GM12878 (cell line): ENCODE measurements around the gene ABL1. TPM values are rescaled to one million over a fixed set of nuclear protein-coding genes. Genes with fewer than 3 reads are reported as not detected.

ENCODE experiments used
- ATAC-seq: fragments of 200-7000 bp; cut with Tn5 transposase; 3 replicates; pipeline ENCODE4 v1.9.1; 2020; ENCODE audit warnings: mild to moderate bottlenecking, moderate library complexity
- BruUV-seq: library from RNA; stranded (reverse); fragments of 400-500 nt; replicated peaks from 2 replicates; lab custom pipeline; 2021; lab: Mats Ljungman, UMichigan
- CTCF ChIA-PET: fragments of 300-600 bp; sonication (Branson Sonifier 250); formaldehyde crosslinking; extraction: SDS; loops from one replicate; lab custom pipeline; 2021; ENCODE audit warnings: inconsistent platforms; lab: Yijun Ruan, JAX
- POLR2A ChIA-PET: fragments of 350-600 bp; formaldehyde crosslinking; extraction: SDS; loops from one replicate; lab custom pipeline; 2021; ENCODE audit warnings: inconsistent platforms; lab: Charles Lee
- RAD21 ChIA-PET: fragments of 300-600 bp; sonication (Branson Sonifier 250); formaldehyde crosslinking; loops from one replicate; lab custom pipeline; 2023; ENCODE audit warnings: antibody characterized with exemption; ENCODE audit not compliant: unreplicated experiment; lab: Charles Lee
- SMC1A ChIA-PET: fragments of 300-600 bp; sonication (Branson Sonifier 250); formaldehyde crosslinking; loops from one replicate; lab custom pipeline; 2023; ENCODE audit not compliant: unreplicated experiment, uncharacterized antibody; lab: Charles Lee
- DNase-seq: peaks from one replicate; pipeline ENCODE4 v3.0.0-alpha.2; 2011; ENCODE audit warnings: low read depth, low spot score
- FAIRE-seq: peaks from 3 replicates; lab custom pipeline; 2011; peaks lifted over from hg19 to GRCh38; lab: Jason Lieb, UNC
- H2AFZ ChIP-seq: 2 replicates; pipeline ENCODE4 v1.6.0; 2011; ENCODE audit warnings: low read depth, low read length, control low read depth; ENCODE audit not compliant: control insufficient read depth
- H3K27ac ChIP-seq: 2 replicates; pipeline ENCODE4 v1.5.1; 2011; ENCODE audit warnings: control low read depth; ENCODE audit not compliant: control insufficient read depth, insufficient read depth
- H3K27me3 ChIP-seq, 2 experiments: replicated peaks in 1 of 2; 2 replicates each; pipeline versions ENCODE4 v1.6.0 to v1.6.1; 2011; ENCODE audit warnings: low read length in 1 of 2; ENCODE audit not compliant: control insufficient read depth in 2 of 2, insufficient read depth in 2 of 2
- H3K36me3 ChIP-seq, 2 experiments: 2 replicates each; pipeline ENCODE4 v1.5.1; 2011; ENCODE audit warnings: low read length in 1 of 2; ENCODE audit not compliant: control insufficient read depth in 2 of 2, insufficient read depth in 2 of 2
- H3K4me1 ChIP-seq: 2 replicates; pipeline ENCODE4 v1.6.1; 2011; ENCODE audit warnings: mild to moderate bottlenecking, low read length, moderate library complexity, mixed read lengths; ENCODE audit not compliant: control insufficient read depth, insufficient read depth
- H3K4me2 ChIP-seq: 2 replicates; pipeline ENCODE4 v1.6.0; 2011; ENCODE audit warnings: control low read depth; ENCODE audit not compliant: control insufficient read depth, insufficient read depth
- H3K4me3 ChIP-seq: fragments of 200-600 bp; sonication (generic); 2 replicates; pipeline ENCODE4 v1.5.1; 2016
- H3K79me2 ChIP-seq: 2 replicates; pipeline ENCODE4 v1.6.0; 2011; ENCODE audit warnings: low read length; ENCODE audit not compliant: control insufficient read depth, insufficient read depth
- H3K9ac ChIP-seq: 2 replicates; pipeline ENCODE4 v1.8.0; 2011; ENCODE audit warnings: low read length, control low read depth, mixed read lengths; ENCODE audit not compliant: control insufficient read depth, insufficient read depth
- H3K9me3 ChIP-seq: replicated peaks from 3 replicates; pipeline ENCODE4 v1.5.1; 2011; ENCODE audit warnings: mild to moderate bottlenecking, low read length; ENCODE audit not compliant: control insufficient read depth, insufficient read depth
- H4K20me1 ChIP-seq: 2 replicates; pipeline ENCODE4 v1.6.0; 2011; ENCODE audit not compliant: control insufficient read depth, insufficient read depth
- BRCA1 ChIP-seq: IDR thresholded peaks from 2 replicates; pipeline ENCODE4 v1.6.1; 2011; ENCODE audit warnings: low read depth, low read length, improper control_type of control experiment
- FOS ChIP-seq: IDR thresholded peaks from 3 replicates; pipeline ENCODE4 v1.6.1; 2011; ENCODE audit warnings: borderline replicate concordance; ENCODE audit not compliant: insufficient read length; ENCODE audit errors: extremely low read depth
- IKZF2 ChIP-seq, 2 experiments: fragments of 450-650 bp; IDR thresholded peaks; 2 replicates each; pipeline ENCODE4 v1.6.1; 2017; ENCODE audit warnings: mild to moderate bottlenecking in 2 of 2, moderate library complexity in 2 of 2
- MTA3 ChIP-seq: IDR thresholded peaks from 2 replicates; pipeline ENCODE4 v1.6.1; 2012; ENCODE audit warnings: low read length, inconsistent platforms, borderline replicate concordance
- NBN ChIP-seq: fragments of 450-650 bp; IDR thresholded peaks from 2 replicates; pipeline ENCODE4 v1.6.1; 2016
- NR2C1 ChIP-seq: fragments of 450-650 bp; IDR thresholded peaks from 2 replicates; pipeline ENCODE4 v1.6.1; 2017; ENCODE audit warnings: antibody characterized with exemption, mild to moderate bottlenecking, moderate library complexity
- POLR2A ChIP-seq: IDR thresholded peaks from 2 replicates; pipeline ENCODE4 v1.6.1; 2011; ENCODE audit warnings: low read depth, mild to moderate bottlenecking, low read length
- POLR2AphosphoS5 ChIP-seq: IDR thresholded peaks from 2 replicates; pipeline ENCODE4 v1.6.1; 2011; ENCODE audit warnings: mild to moderate bottlenecking, low read length, inconsistent platforms
- SMAD1 ChIP-seq: fragments of 450-650 bp; IDR thresholded peaks from 2 replicates; pipeline ENCODE4 v1.6.1; 2018; ENCODE audit warnings: mild to moderate bottlenecking, low read depth; ENCODE audit not compliant: partially characterized antibody
- SREBF2 ChIP-seq: IDR thresholded peaks from 2 replicates; pipeline ENCODE4 v1.6.1; 2012; ENCODE audit warnings: mild to moderate bottlenecking, low read length
- STAT3 ChIP-seq: IDR thresholded peaks from 2 replicates; pipeline ENCODE4 v1.6.1; 2011; ENCODE audit warnings: low read depth, low read length, improper control_type of control experiment
- ZNF217 ChIP-seq: fragments of 450-650 bp; IDR thresholded peaks from 2 replicates; pipeline ENCODE4 v1.6.1; 2017; ENCODE audit warnings: antibody characterized with exemption, mild to moderate bottlenecking
- ZNF384 ChIP-seq: IDR thresholded peaks from 2 replicates; pipeline ENCODE4 v1.6.1; 2012; ENCODE audit warnings: low read depth, mild to moderate bottlenecking, low read length, improper control_type of control experiment, borderline replicate concordance
- WGBS: methylation state at CpG from one replicate; pipeline ENCODE4 v1.1.6; 2016; ENCODE audit warnings: low lambda C conversion rate; ENCODE audit not compliant: insufficient replicate concordance, insufficient coverage; ENCODE audit errors: missing lambda C conversion rate; 5-methylcytosine and 5-hydroxymethylcytosine counted together
- in situ Hi-C: fragments of 300-500 bp; cut with MboI; formaldehyde crosslinking; loops from 9 replicates; pipeline ENCODE4 v1.14.3; 2018; ENCODE audit warnings: mixed read lengths
- intact Hi-C: fragments of 100-400 bp; cut with micrococcal nuclease; formaldehyde crosslinking; loops from one replicate; pipeline ENCODE4 v1.14.2; 2022; ENCODE audit not compliant: unreplicated experiment
- polyA plus RNA-seq, 11 experiments: library from polyadenylated mRNA; depleted of rRNA in 4 of 11; unstranded in 6 of 11; stranded (reverse) in 5 of 11; fragments of >200 nt; fragmentation: Nextera tagmentation in 4 of 11; fragmentation: Illumina TruSeq in 1 of 11; extraction: Ambion mirVana in 4 of 11; extraction: Trizol in 1 of 11; gene quantifications; 1 replicate in 1 of 11; 2 replicates in 10 of 11; pipeline versions ENCODE4 v1.2.1 to v1.2.3, GENCODE V29; 2011 to 2016; ENCODE audit warnings: inconsistent platforms in 2 of 11, missing spikeins in 2 of 11, low read depth in 1 of 11
- total RNA-seq, 4 experiments: library from RNA; depleted of rRNA in 3 of 4; stranded (reverse); fragments of >200 nt in 3 of 4; fragmentation: Illumina TruSeq in 1 of 4; extraction: Trizol in 1 of 4; gene quantifications; 2 replicates each; pipeline versions ENCODE4 v1.2.1 to v1.2.3, GENCODE V29; 2013 to 2021
- TF ChIP-seq, protein P1 (sequence below): fragments of 150-350 bp; IDR thresholded peaks from 2 replicates; pipeline ENCODE4 v1.6.1; 2014; ENCODE audit warnings: mild to moderate bottlenecking, low read depth, low read length
- TF ChIP-seq, protein P2 (sequence below): fragments of 450-650 bp; IDR thresholded peaks from 2 replicates; pipeline ENCODE4 v1.6.1; 2016; ENCODE audit warnings: mild to moderate bottlenecking

ABL1 gene
- total and polyA plus RNA-seq, 10 of the 15 experiments (the other 5 are each of a cell fraction or from before 2014, with no cell fraction given), result 0.79 to 51.5 (median 16.3) TPM

GRCh38 chr9:130896233-130897014 lies 61.4 kb downstream of the ABL1 start, which contains the start of gene QRFP:
QRFP (minus strand) TSS chr9:130896812; CDS start chr9:130893838, 2,974 bp downstream.
- Histone ChIP-seq H3K36me3 (peaks cover 0 to 2% of the 10 kb centered on the region in 2 experiments; a peak in 1 of 4 replicates), H3K4me1 (no peaks in the 10 kb centered on the region), H3K9me3 (no peaks in the 10 kb centered on the region), H2AFZ (no peak within 1 kb of the TSS)
- POLR2A ChIA-PET, result no interaction called here
- CTCF ChIA-PET, result no interaction called here
- no peak; the same call in 2 of the 3 replicates for ATAC-seq
- TF ChIP-seq, protein P1, sequence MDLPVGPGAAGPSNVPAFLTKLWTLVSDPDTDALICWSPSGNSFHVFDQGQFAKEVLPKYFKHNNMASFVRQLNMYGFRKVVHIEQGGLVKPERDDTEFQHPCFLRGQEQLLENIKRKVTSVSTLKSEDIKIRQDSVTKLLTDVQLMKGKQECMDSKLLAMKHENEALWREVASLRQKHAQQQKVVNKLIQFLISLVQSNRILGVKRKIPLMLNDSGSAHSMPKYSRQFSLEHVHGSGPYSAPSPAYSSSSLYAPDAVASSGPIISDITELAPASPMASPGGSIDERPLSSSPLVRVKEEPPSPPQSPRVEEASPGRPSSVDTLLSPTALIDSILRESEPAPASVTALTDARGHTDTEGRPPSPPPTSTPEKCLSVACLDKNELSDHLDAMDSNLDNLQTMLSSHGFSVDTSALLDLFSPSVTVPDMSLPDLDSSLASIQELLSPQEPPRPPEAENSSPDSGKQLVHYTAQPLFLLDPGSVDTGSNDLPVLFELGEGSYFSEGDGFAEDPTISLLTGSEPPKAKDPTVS, result no peak
- TF ChIP-seq, all 136 proteins: peak for 0
- no peak within 1 kb of the TSS for H3K4me2 ChIP-seq
- RAD21 ChIA-PET, result no interaction called here
- no peak within 1 kb of the TSS for H3K4me3 ChIP-seq
- FAIRE-seq (no peak), DNase-seq (no peak)
- H4K20me1 ChIP-seq, result no peaks in the 10 kb centered on the region
- no peaks in the 10 kb centered on the region; a peak in 1 of 4 replicates for H3K27me3 ChIP-seq
- 68% methylated on average over 27 of the region's 27 CpGs for WGBS
- no TSS peak for BruUV-seq
- in situ Hi-C loops, result no loop called here
- intact Hi-C loops, result no loop called here
- H3K9ac ChIP-seq, result no peak within 1 kb of the TSS
- no peak within 1 kb of the TSS for H3K27ac ChIP-seq
- H3K79me2 ChIP-seq, result no peaks in the 10 kb centered on the region
- SMC1A ChIA-PET, result no interaction called here

DNA sequence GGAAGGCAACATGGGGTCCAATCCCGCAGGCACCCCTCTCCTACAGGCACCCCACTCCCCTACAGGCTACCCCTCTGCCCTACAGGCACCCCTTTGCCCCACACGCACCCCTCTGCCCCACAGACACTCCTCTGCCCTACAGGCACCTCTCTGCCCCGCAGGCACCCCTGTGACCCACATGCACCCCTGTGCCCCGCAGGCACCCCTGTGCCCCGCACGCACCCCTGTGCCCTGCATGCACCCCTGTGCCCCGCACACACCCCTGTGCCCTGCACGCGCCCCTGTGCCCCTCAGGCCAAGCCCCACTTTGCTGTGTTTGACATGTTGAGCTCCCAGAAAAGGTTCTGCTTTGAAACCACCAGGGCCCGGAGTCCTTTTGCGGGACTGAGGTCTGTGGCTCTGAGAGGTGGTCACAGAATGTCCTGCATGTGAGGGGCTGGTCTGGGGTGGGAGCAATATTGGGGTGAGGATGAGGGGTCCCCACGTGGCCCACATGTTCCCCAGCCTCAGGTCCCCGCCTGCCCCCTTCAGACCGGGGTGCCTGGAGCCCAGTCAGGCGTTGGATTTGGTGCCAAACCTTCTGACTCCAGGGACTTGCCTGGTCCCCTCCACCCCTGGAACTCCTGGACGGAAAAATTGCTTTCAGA lies 62.2 kb downstream of the ABL1 start:
- in situ Hi-C loops, result no loop called here
- POLR2A ChIA-PET, result no interaction called here
- SMC1A ChIA-PET, result no interaction called here
- TF ChIP-seq NBN (no peak), STAT3 (no peak), ZNF384 (no peak), POLR2AphosphoS5 (no peak), SMAD1 (no peak), BRCA1 (no peak), ZNF217 (no peak), FOS (no peak), SREBF2 (no peak), POLR2A (no peak), IKZF2 (IDR thresholded peaks at IDR 0.05) (no peak), MTA3 (no peak), NR2C1 (no peak)
- TF ChIP-seq, protein P2, sequence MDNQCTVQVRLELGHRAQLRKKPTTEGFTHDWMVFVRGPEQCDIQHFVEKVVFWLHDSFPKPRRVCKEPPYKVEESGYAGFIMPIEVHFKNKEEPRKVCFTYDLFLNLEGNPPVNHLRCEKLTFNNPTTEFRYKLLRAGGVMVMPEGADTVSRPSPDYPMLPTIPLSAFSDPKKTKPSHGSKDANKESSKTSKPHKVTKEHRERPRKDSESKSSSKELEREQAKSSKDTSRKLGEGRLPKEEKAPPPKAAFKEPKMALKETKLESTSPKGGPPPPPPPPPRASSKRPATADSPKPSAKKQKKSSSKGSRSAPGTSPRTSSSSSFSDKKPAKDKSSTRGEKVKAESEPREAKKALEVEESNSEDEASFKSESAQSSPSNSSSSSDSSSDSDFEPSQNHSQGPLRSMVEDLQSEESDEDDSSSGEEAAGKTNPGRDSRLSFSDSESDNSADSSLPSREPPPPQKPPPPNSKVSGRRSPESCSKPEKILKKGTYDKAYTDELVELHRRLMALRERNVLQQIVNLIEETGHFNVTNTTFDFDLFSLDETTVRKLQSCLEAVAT, result no peak

More for the DNA sequence above, 62.2 kb downstream of the ABL1 start:
- ChIA-PET CTCF (no interaction called here), RAD21 (no interaction called here)
- no peak overlapping the region for H3K4me3 ChIP-seq
- H3K36me3 ChIP-seq, result peaks cover 0 to 2% of the 10 kb centered on the region in 2 experiments; a peak in 1 of 4 replicates
- 51% methylated on average over 14 of the region's 16 CpGs for WGBS
- no peaks in the 10 kb centered on the region for H3K79me2 ChIP-seq
- ATAC-seq (no peak), FAIRE-seq (no peak), DNase-seq (no peak)
- no peaks in the 10 kb centered on the region for H3K9me3 ChIP-seq
- H3K27ac ChIP-seq, result no peak overlapping the region
- no peaks in the 10 kb centered on the region for H3K4me1 ChIP-seq
- intact Hi-C loops, result no loop called here
- no peak overlapping the region for H3K9ac ChIP-seq
- no TSS peak for BruUV-seq
- H3K4me2 ChIP-seq, result no peak overlapping the region
- H2AFZ ChIP-seq, result no peak overlapping the region
- no peaks in the 10 kb centered on the region; a peak in 1 of 4 replicates for H3K27me3 ChIP-seq
- H4K20me1 ChIP-seq, result no peaks in the 10 kb centered on the region
